Fibroblast of the aortic adventitia (primary cell): ENCODE measurements around the gene SAP25. TPM values are rescaled to one million over a fixed set of nuclear protein-coding genes. Genes with fewer than 3 reads are reported as not detected.

Experiments used
- DNase-seq: peaks from one replicate; pipeline ENCODE4 v3.0.0-alpha.2; 2010; ENCODE audit warnings: low read depth
- H3K4me3 ChIP-seq: 2 replicates; pipeline ENCODE4 v1.5.1; 2011; ENCODE audit warnings: low read depth, mild to moderate bottlenecking, control low read depth, low read length, moderate library complexity
- CTCF ChIP-seq: IDR thresholded peaks from 2 replicates; pipeline ENCODE4 v1.5.1; 2011; ENCODE audit warnings: mild to moderate bottlenecking, low read length, control low read depth, inconsistent platforms; ENCODE audit not compliant: insufficient read depth
- total RNA-seq: library from RNA; depleted of rRNA; stranded (reverse); fragments of >200 nt; gene quantifications from 2 replicates; pipeline ENCODE4 v1.2.3, GENCODE V29; 2012; ENCODE audit warnings: low replicate concordance

The SAP25 gene
- total RNA-seq, 1 donor, result not detected

GRCh38 chr7:100547872-100548271 lies 25.8 kb downstream of the SAP25 start:
- TF ChIP-seq CTCF, result peak; percentile 18
- no peak overlapping the region for H3K4me3 ChIP-seq
- DNase-seq, result peak; percentile 63

GRCh38 chr7:100546926-100547800 lies 26.5 kb downstream of the SAP25 start:
- no peak for TF ChIP-seq CTCF
- no peak for DNase-seq
- no peak overlapping the region for H3K4me3 ChIP-seq

DNA sequence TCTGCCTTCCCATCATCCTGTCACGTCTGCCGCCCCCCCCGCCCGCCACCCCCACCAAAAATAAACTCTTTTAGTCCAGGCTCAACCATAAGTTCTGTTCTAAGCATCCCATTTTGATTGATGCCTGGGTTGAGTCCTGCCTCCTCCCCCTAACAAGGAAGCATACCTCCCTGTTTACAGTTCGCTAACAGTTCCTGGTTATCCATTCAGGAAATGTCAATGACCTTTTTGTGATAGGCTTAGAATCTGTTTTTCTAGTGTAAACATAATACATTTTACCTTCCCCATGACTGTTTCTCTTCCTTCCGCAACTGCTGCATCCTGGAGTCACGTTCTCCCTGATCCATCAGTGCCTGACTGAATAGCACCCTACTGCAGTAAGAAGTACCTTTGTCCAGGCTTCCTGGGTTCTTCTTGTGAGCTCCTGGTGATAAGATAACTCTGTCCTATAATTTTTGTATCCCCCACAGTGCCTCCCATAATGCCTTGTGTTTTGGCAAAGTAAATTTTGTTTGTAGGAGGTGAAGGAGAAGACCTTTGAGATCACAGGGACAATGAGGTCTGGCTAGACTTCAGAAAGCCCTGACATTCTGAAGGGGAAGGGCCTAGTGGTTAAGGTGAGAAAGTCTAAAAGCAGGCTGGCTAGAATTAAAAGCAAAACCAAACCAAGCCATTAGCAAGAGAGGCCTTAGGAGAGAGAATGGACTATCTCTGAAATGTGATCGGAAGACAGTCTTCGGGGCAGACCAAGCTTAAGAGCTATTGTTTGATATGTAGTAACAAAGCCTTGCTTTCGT lies 27.4 kb downstream of the SAP25 start:
- TF ChIP-seq CTCF, result no peak
- no peak overlapping the region for H3K4me3 ChIP-seq
- DNase-seq, result no peak

DNA sequence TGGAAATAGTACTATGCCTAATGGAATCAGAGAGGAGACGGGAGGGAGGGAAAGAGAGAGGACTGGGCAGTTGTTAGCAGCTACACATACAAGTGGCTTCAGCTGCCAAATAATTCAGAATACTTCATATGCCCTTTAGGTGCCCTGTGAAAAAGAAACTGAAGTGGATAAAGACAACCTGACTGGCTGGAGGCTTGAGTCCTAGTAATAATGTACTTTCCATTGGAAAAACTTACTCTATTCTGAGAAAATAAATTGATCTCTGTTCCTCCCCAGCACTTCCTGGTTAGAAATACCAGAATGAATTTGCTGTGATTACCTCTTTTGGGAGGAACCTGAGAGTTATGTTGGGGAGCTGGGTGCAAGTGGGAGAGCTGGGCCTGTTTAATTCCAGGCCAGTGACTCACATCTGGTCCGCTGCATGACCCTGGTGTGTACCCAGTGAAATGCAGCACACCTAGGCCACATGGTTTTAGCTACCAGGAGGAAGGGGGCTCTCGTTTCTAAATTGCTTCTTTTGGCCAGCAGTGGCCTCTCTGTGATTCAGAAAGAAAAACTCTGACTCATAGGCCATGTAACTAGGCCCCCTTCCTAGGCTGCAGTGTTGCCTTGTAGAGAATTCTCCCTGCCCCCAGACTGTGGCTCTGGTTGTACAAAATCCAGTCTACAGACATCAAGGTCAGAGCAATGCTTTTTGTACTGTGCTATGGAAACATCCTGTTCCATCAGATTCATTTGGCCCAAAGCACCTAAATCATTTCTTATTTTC lies 28.2 kb downstream of the SAP25 start:
- peak overlapping the region; percentile 3 for H3K4me3 ChIP-seq
- peak; percentile 83 for DNase-seq
- TF ChIP-seq CTCF, result peak; percentile 11

GRCh38 chr7:100544967-100545359 lies 28.7 kb downstream of the SAP25 start:
- H3K4me3 ChIP-seq, result no peak overlapping the region
- no peak for TF ChIP-seq CTCF
- DNase-seq, result peak; percentile 65

- no peak for DNase-seq
- TF ChIP-seq CTCF, result no peak
- H3K4me3 ChIP-seq, result no peak overlapping the region
Observed at GRCh38 chr7:100544386-100544785, 29.3 kb downstream of the SAP25 start.
